ENCODE measurements around the gene TMEM187. TPM values are rescaled to one million over a fixed set of nuclear protein-coding genes. Genes with fewer than 3 reads are reported as not detected.

Gene TMEM187
- total RNA-seq, 1 experiment from 2014 or later = 9.0 TPM

- DNase-seq (ENCODE audit: low read depth) = no peak
These were observed 46.6 kb downstream of the TMEM187 start for GRCh38 chrX:154019061-154019621.

DNA sequence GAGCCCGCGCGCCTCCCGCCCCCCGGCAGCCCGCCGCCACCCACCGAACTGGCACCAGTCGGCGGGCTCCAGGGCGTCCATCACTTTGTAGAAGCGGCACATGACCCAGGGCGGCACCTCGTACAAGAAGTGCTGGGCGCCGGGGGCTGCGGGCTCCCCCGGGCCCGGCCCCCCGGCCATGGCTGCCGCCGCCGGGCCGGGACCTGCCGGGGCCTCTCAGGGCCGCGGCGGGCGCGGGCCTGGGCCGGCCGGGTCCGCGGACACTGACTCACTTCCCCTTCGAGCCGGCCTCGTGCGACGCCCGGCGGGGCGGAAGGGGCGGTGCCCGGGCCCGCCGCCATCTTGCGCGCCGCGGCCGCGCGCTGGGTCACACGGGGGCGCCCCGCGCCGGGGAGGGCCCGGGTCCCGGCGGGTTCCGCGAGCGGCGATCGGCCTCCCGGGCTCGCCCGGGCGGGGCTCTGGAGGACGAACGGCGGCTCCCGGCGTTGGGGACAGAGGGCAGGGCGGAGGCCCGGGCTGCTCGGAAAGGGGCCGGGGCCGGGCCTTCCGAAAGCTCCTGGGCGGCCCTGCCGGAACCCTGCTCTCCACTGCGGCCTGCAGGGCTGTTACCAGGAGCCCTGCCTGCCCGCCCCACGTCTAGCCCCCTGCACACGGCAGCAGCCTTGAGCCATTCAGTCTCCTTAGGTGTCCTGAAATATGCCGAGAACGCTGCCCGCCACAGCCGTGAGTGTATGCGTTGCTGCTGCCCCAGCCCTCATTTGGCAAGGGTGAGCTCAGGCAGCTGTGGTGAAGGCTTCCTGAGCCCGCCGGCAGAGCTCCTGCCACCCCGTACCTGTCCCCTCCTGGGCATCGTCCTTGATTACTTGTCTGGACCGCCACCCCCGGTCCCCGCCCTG is 47.3 kb downstream of the TMEM187 start, which contains the start of gene IRAK1:
Gene IRAK1 (minus strand): TSS at position 270 of the 896 bp plus-strand sequence. CDS start 90 bp downstream, at position 180.
- peak; percentile 57 for DNase-seq (ENCODE audit: low read depth)

DNA sequence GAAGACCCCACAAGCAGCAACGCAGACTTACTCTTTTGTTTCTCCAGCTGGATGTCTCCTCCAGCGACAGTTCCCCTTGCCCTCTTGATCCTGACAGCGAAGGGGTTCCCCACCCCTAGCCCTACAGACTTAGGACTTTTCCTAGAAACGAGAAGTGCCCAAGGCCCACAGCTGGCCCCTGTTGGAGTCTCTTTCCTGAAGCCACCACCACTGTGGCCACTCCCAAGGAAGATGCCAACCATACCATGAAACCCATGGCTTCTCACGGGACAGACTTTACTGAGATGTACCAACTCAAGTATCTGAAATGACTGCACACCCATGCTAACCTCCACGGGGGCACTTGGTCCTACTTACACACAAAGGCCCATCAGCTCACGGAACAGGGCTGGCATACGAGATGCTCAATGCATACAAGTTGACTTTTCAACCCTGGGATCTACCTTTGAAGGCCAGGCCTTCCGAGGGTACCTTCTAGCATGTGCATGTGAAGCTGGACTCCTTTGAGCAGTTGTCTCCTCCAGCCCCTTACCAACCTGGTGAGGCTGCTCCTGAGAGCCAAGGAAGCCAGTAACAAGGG is 48.1 kb downstream of the TMEM187 start:
- DNase-seq (ENCODE audit: low read depth) = peak; percentile 12

DNA sequence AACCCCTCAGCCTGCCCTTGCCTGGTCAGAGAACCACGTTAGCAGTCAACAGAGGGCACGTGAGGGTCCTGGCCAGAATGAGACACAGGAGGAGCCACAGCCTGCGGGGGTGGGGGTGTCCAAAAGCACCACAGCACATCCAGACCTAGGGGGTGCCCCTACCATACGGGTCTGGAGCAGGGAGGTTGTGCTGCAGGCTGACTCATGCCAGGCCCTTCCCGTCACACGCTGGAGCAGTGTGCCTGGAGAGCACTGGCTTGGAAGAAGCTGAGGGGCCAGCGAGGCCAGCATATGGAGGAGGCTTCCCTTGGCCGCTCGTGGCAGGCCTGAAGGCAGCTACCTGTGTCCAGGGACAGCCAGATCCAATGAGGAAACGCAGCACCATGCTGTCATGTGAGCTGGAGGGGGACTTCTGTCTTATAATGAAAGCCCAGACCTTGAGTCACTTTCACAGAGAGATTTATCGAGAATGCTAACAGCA is 48.6 kb downstream of the TMEM187 start:
- peak; percentile 66 for DNase-seq (ENCODE audit: low read depth)

DNA sequence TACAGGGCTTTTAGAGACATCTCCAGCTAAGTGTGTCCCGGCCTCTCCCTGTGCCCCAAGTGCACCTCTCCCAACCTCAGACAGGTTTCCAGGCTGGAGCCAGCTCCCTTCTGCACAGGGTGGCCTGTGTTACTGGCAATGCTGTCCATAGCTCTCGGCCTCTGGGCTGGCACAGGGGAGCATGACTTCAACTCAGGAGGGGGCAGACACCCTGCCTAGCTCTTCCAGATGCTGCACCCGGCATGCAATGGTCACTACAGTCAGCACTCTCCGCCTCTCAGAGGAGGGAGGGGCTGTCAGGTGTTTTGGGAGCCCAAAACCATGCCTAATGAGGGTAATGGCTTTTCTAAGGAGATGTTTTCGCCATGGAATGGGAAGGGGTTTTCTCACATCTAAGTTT is 49.6 kb downstream of the TMEM187 start:
- no peak for DNase-seq (ENCODE audit: low read depth)

DNA sequence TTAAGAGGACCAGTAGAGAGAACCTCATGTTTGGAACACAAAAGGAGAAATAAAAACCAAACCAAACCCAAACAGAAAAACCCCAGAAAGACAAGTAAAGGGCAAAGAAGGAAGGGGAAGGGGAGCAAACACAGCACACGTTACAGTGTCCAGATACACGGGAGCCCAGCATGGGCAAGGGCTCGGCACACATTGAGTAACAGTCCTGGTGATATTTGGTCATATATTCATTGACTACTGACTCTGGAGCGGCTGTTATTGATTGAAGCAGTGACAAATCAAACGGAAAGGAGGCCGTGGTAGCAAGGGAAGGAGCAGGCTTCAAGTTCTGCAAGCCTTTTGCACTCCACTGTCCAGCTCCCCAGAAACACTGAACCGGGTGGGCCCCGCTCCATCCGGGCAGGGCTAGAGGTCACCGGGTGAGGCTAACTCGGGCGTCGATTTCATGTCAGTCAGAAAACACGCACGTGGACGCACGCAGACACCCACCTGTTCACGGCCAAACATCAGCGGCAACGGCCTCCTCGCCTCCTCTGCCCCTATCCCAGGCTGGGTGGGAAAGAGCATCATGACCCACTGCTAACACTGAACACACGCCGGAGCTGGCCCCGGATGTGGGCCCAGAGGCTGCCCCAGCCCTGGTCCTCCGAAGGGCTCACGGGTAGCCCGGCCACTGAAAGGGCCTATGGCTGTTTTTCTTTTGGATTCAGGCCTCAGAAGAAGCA is 50.9 kb downstream of the TMEM187 start:
- no peak for DNase-seq (ENCODE audit: low read depth)

GRCh38 chrX:154024271-154024670 is 51.7 kb downstream of the TMEM187 start:
- DNase-seq (ENCODE audit: low read depth) = no peak

GRCh38 chrX:154025230-154025629 is 52.7 kb downstream of the TMEM187 start:
- DNase-seq (ENCODE audit: low read depth) = no peak

GRCh38 chrX:154026136-154027021 is 53.8 kb downstream of the TMEM187 start:
- no peak for DNase-seq (ENCODE audit: low read depth)

GRCh38 chrX:154027022-154027402 is 54.5 kb downstream of the TMEM187 start:
- DNase-seq (ENCODE audit: low read depth) = no peak

GRCh38 chrX:154027986-154028385 is 55.4 kb downstream of the TMEM187 start:
- DNase-seq (ENCODE audit: low read depth) = no peak

DNA sequence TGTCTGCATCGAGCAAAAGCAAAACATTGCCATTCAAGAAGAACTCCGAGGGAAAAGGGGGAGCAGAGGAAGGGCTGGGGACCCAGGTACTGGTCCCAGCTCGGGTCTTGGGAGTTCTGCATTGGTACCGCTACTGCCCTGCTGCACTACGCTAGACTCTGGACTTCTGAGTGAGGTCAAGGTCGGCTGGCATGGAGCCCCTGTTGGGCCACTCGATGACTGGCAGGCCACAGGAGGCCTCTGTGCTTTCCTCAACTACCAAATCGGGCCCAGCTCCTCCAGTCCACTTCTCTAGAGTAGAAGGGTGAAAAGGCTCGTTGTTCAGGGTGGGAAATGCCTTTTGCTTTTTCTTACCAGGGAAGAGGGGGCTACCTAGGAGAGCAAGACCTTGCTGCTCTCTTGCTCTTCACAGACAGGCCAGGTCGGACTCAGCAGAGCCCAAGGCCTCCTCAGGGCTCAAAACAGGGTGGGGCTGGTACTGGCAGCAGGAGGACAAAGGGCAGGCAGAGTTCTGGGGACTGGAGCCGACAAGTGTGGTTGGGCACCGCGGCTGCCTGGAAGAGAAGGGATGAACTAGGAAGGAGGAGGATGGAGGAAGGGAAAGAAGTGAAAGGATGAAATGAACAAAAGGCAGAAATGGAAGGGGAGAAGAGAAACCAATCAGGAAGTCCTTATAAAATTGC is 56.1 kb downstream of the TMEM187 start:
- DNase-seq (ENCODE audit: low read depth) = no peak

DNA sequence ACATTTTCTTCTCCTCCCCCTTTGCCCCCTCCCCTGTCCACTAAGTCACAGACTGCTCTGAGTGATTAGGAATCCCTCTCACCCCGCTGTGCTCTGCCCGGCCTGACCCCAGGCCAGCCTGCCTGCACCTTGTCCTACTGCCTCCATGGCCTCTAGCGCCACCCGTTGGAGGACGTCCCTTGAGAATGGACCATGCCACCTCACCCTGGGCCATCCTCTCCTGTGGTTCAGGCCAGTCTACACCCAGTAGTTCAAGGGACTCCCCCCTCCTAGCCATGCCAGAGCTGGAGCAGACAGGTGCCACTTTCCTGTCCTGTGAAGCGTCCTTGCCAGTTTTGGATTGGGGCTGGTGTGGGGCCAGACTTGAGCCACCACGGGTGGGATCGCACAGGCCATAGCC is 56.9 kb downstream of the TMEM187 start:
- DNase-seq (ENCODE audit: low read depth) = no peak

GRCh38 chrX:154030266-154030665 is 57.7 kb downstream of the TMEM187 start:
- DNase-seq (ENCODE audit: low read depth) = no peak

DNA sequence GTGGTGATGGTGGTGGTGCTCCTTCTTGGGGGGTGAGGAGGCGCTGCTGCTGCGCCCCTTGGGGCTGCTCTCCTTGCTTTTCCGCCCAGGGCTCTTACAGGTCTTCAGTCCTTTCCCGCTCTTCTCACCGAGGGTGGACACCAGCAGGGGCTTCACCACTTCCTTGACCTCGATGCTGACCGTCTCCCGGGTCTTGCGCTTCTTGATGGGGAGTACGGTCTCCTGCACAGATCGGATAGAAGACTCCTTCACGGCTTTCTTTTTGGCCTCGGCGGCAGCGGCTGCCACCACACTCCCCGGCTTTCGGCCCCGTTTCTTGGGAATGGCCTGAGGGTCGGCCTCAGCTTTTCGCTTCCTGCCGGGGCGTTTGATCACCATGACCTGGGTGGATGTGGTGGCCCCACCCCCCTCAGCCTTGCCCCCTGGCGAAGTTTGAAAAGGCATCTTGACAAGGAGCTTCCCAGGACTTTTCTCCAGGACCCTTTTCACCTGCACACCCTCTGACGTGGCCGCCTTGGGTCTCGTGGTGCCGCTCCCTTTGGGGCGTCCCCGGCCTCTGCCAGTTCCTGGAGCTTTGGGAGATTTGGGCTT is 58.3 kb downstream of the TMEM187 start:
- DNase-seq (ENCODE audit: low read depth) = no peak

- no peak for DNase-seq (ENCODE audit: low read depth)
These were observed 59.6 kb downstream of the TMEM187 start for GRCh38 chrX:154032160-154032559.

DNA sequence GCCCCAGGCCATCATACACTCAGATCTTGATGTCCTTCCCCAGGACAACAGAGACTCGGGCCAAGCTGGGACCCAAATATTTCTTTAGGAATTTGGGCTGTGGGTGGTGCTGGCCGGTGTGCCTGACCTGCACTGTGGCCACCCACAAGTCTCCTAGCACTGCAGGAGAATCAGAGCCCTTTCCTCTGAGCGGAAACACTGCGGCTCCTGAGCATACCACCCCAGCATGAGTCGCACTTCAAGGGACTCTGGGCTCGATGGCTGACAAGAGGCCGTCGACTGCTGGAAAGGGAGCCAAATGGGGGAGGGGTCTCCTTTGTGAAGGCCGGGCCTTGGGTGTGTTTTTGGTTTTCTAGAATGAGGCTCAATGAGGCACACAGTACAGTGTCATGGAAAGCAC is 60.1 kb downstream of the TMEM187 start:
- DNase-seq (ENCODE audit: low read depth) = no peak

Measured in LHCN-M2 (cell line).